Loucy (cell line): Measurements from ENCODE around the gene RAD51B.

Experiments
- H2AFZ ChIP-seq: fragments of 200-600 bp; sonication (generic); 2 replicates; pipeline ENCODE4 v1.6.0; 2016; ENCODE audit warnings: antibody characterized with exemption, mild to moderate bottlenecking, low read length, moderate library complexity
- H3F3A ChIP-seq: fragments of 200-600 bp; 2 replicates; pipeline ENCODE4 v1.6.0; 2016; ENCODE audit warnings: antibody characterized with exemption, low read depth, mild to moderate bottlenecking
- H3K27me3 ChIP-seq: fragments of 200-600 bp; sonication (generic); 2 replicates; pipeline ENCODE4 v1.6.1; 2014; ENCODE audit warnings: low read length, mild to moderate bottlenecking; ENCODE audit not compliant: insufficient read depth, poor library complexity, severe bottlenecking
- H3K36me3 ChIP-seq: fragments of 200-600 bp; sonication (generic); 2 replicates; pipeline ENCODE4 v1.6.1; 2016; ENCODE audit warnings: low read length; ENCODE audit not compliant: insufficient read depth
- H3K4me1 ChIP-seq: fragments of 200-600 bp; sonication (generic); 2 replicates; pipeline ENCODE4 v1.5.1; 2014; ENCODE audit warnings: low read length, mild to moderate bottlenecking; ENCODE audit not compliant: insufficient read depth, poor library complexity, severe bottlenecking
- H3K4me2 ChIP-seq: fragments of 200-600 bp; sonication (generic); 2 replicates; pipeline ENCODE4 v1.6.0; 2014; ENCODE audit warnings: antibody characterized with exemption, low read length, low read depth, mild to moderate bottlenecking; ENCODE audit not compliant: poor library complexity, severe bottlenecking
- H3K4me3 ChIP-seq: fragments of 200-600 bp; sonication (generic); 2 replicates; pipeline ENCODE4 v1.5.1; 2014; ENCODE audit warnings: low read length, mild to moderate bottlenecking, mixed read lengths; ENCODE audit not compliant: poor library complexity, severe bottlenecking
- H3K79me2 ChIP-seq: fragments of 200-600 bp; sonication (generic); 2 replicates; pipeline ENCODE4 v1.6.1; 2014; ENCODE audit warnings: low read length; ENCODE audit not compliant: insufficient read depth
- H3K9ac ChIP-seq: fragments of 200-600 bp; sonication (generic); 2 replicates; pipeline ENCODE4 v1.6.0; 2014; ENCODE audit warnings: mild to moderate bottlenecking, low read depth, low read length, moderate library complexity; ENCODE audit not compliant: poor library complexity, severe bottlenecking
- H3K9me2 ChIP-seq: fragments of 200-600 bp; sonication (generic); replicated peaks from 2 replicates; pipeline ENCODE4 v1.6.1; 2016; ENCODE audit warnings: low read depth, low read length, mixed read lengths
- H3K9me3 ChIP-seq: fragments of 200-600 bp; sonication (generic); 2 replicates; pipeline ENCODE4 v1.6.1; 2014; ENCODE audit warnings: mild to moderate bottlenecking, antibody characterized with exemption, low read length, low read depth; ENCODE audit not compliant: insufficient read depth
- H4K20me1 ChIP-seq: fragments of 200-600 bp; sonication (generic); 2 replicates; pipeline ENCODE4 v1.6.0; 2014; ENCODE audit warnings: antibody characterized with exemption, low read length, mild to moderate bottlenecking; ENCODE audit not compliant: insufficient read depth, poor library complexity, severe bottlenecking
- CTCF ChIP-seq: fragments of 200-600 bp; sonication (generic); conservative IDR thresholded peaks from 2 replicates; pipeline ENCODE4 v1.5.1; 2014; ENCODE audit warnings: mild to moderate bottlenecking, antibody characterized with exemption, low read length
- EZH2phosphoT487 ChIP-seq: fragments of 200-600 bp; IDR thresholded peaks from 2 replicates; pipeline ENCODE4 v1.6.1; 2018; ENCODE audit warnings: antibody characterized with exemption, mild to moderate bottlenecking, moderate library complexity, borderline replicate concordance

Gene RAD51B

GRCh38 chr14:67857778-67858350 lies 38.3 kb downstream of the RAD51B start:
- Histone ChIP-seq H2AFZ (no peak overlapping the region), H3K4me2 (no peak overlapping the region), H3K9me2 (no peaks in the 10 kb centered on the region), H3K9me3 (no peaks in the 10 kb centered on the region), H3K4me3 (no peak overlapping the region), H3F3A (no peaks in the 10 kb centered on the region), H3K4me1 (peaks cover 10% of the 10 kb centered on the region), H4K20me1 (no peaks in the 10 kb centered on the region), H3K9ac (no peak overlapping the region), H3K36me3 (no peaks in the 10 kb centered on the region), H3K79me2 (no peaks in the 10 kb centered on the region), H3K27me3 (no peaks in the 10 kb centered on the region)
- TF ChIP-seq EZH2phosphoT487 (no peak), CTCF (no peak; the same call in 1 of the 2 replicates)

- H3F3A ChIP-seq = no peaks in the 10 kb centered on the region
Measured at GRCh38 chr14:67859169-67859749, 39.7 kb downstream of the RAD51B start.

DNA sequence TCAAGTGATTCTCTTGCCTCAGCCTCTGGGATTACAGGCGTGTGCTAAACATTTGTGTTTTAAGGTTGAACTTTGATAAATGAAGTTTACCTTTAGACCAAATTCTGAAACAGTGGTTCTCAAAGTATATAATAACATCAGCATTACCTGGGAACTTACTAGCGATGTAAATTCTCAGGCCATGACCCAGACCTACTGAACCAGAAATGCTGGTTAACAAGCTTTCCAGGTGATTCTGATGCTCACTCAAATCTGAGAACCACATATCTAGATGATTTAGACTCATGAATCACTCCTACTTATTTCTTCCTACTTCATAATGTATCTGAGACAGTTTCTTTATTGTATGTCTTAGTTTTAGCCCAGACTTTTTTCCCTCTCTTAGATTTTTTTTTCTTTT lies 43.6 kb downstream of the RAD51B start:
- no peaks in the 10 kb centered on the region for H3K9me2 ChIP-seq
- no peak overlapping the region for H3K9ac ChIP-seq
- no peaks in the 10 kb centered on the region for H3F3A ChIP-seq
- no peak overlapping the region for H3K4me3 ChIP-seq
- H3K27me3 ChIP-seq = no peaks in the 10 kb centered on the region
- peaks cover 4% of the 10 kb centered on the region for H3K4me1 ChIP-seq
- no peak overlapping the region for H2AFZ ChIP-seq
- peaks cover 20% of the 10 kb centered on the region; the same call in 1 of the 2 replicates for H3K36me3 ChIP-seq
- H3K79me2 ChIP-seq = no peaks in the 10 kb centered on the region
- TF ChIP-seq CTCF (no peak), EZH2phosphoT487 (no peak)
- no peaks in the 10 kb centered on the region for H4K20me1 ChIP-seq
- H3K4me2 ChIP-seq = no peak overlapping the region
- H3K9me3 ChIP-seq = no peaks in the 10 kb centered on the region

More at GRCh38 chr14:67859169-67859749, 39.7 kb downstream of the RAD51B start:
- H3K79me2 ChIP-seq = no peaks in the 10 kb centered on the region
- H3K4me3 ChIP-seq = no peak overlapping the region
- no peak overlapping the region for H3K9ac ChIP-seq
- no peaks in the 10 kb centered on the region for H3K9me3 ChIP-seq
- TF ChIP-seq CTCF (no peak), EZH2phosphoT487 (no peak)
- no peaks in the 10 kb centered on the region for H4K20me1 ChIP-seq
- no peaks in the 10 kb centered on the region for H3K36me3 ChIP-seq
- H2AFZ ChIP-seq = 0 out of 2 replicates have a peak overlapping the region, but pooled peaks have one; percentile 5
- no peaks in the 10 kb centered on the region for H3K9me2 ChIP-seq
- H3K4me1 ChIP-seq = peaks cover 10% of the 10 kb centered on the region
- H3K27me3 ChIP-seq = no peaks in the 10 kb centered on the region
- no peak overlapping the region for H3K4me2 ChIP-seq
